K562 (cell line): ENCODE data around the gene FOXJ1. TPM values are rescaled to one million over a fixed set of nuclear protein-coding genes. Genes with fewer than 3 reads are reported as not detected.
A peak's percentile ranks its signal among the peaks of the same experiment; 100 is the strongest.

ENCODE experiments used
- CBFA2T2 ChIP-seq: fragments of 450-650 bp; conservative IDR thresholded peaks from 2 replicates; pipeline ENCODE4 v1.6.1; 2017; ENCODE audit warnings: mild to moderate bottlenecking
- CHD2 ChIP-seq: IDR thresholded peaks from 2 replicates; pipeline ENCODE4 v1.6.1; 2011; ENCODE audit warnings: low read depth, low read length
- CSDE1 ChIP-seq, 2 experiments: fragments of 450-650 bp; IDR thresholded peaks; 2 replicates each; pipeline ENCODE4 v1.6.1; 2016; ENCODE audit warnings: mild to moderate bottlenecking in 1 of 2
- HLTF ChIP-seq: fragments of 450-650 bp; IDR thresholded peaks from 2 replicates; pipeline ENCODE4 v1.6.1; 2016
- RBFOX2 ChIP-seq: fragments of 200-400 bp; formaldehyde crosslinking; IDR thresholded peaks from 2 replicates; pipeline ENCODE4 v1.6.1; 2017; ENCODE audit warnings: low read depth, mild to moderate bottlenecking, low read length, moderate library complexity
- SAP30 ChIP-seq: fragments of 200-600 bp; sonication (generic); IDR thresholded peaks from 2 replicates; pipeline ENCODE4 v1.6.1; 2012; ENCODE audit warnings: borderline replicate concordance, low read depth, mild to moderate bottlenecking, moderate library complexity, low read length, control low read depth, inconsistent platforms; ENCODE audit not compliant: insufficient read depth, poor library complexity, severe bottlenecking
- ZNF197 ChIP-seq: fragments of 200-800 bp; sonication (Bioruptor generic); IDR thresholded peaks from 2 replicates; pipeline ENCODE4 v1.6.1; 2016; ENCODE audit warnings: low read depth, missing genetic modification characterization, missing compliant biosample characterization
- ZNF717 ChIP-seq: fragments of 250-450 bp; sonication (Bioruptor Pico); IDR thresholded peaks from 2 replicates; pipeline ENCODE4 v1.5.0; 2021
- polyA plus RNA-seq, 8 experiments: library from polyadenylated mRNA; depleted of rRNA in 4 of 8; stranded (reverse) in 5 of 8; unstranded in 3 of 8; fragments of >200 nt; fragmentation: Nextera tagmentation in 2 of 8; fragmentation: Illumina TruSeq in 1 of 8; extraction: Ambion mirVana in 2 of 8; extraction: Trizol in 1 of 8; gene quantifications; 2 replicates each; pipeline versions ENCODE4 v1.2.1 to v1.2.3, GENCODE V29; 2011 to 2014; ENCODE audit warnings: inconsistent platforms in 1 of 8, missing spikeins in 1 of 8
- total RNA-seq, 7 experiments: library from RNA; depleted of rRNA in 6 of 7; stranded (reverse); fragments of >200 nt in 6 of 7; fragmentation: Illumina TruSeq in 2 of 7; extraction: Trizol in 2 of 7; gene quantifications; 2 replicates each; pipeline versions ENCODE4 v1.2.1 to v1.2.3, GENCODE V29; 2011 to 2021; ENCODE audit warnings: low replicate concordance in 1 of 7
- TF ChIP-seq, protein P1 (sequence below), 2 experiments: fragments of 450-650 bp; conservative IDR thresholded peaks; 2 replicates each; pipeline ENCODE4 v1.6.1; 2017; ENCODE audit warnings: mild to moderate bottlenecking in 2 of 2, moderate library complexity in 2 of 2
- TF ChIP-seq, protein P2 (sequence below): fragments of 200-800 bp; sonication (Bioruptor generic); IDR thresholded peaks from 2 replicates; pipeline ENCODE4 v1.6.1; 2017; ENCODE audit warnings: missing genetic modification characterization, missing compliant biosample characterization
- TF ChIP-seq, protein P3 (sequence below): sonication (generic); IDR thresholded peaks from 2 replicates; pipeline ENCODE4 v1.6.1; 2016
- TF ChIP-seq, protein P4 (sequence below): sonication (generic); formaldehyde crosslinking; IDR thresholded peaks from 2 replicates; pipeline ENCODE4 v1.9.0; 2022; ENCODE audit warnings: mild to moderate bottlenecking, missing genetic modification reagents

FOXJ1 gene
- total and polyA plus RNA-seq, 9 of the 15 experiments (the other 6 are each of a cell fraction or from before 2014, with no cell fraction given), result 0.07 TPM; not detected in 8

DNA sequence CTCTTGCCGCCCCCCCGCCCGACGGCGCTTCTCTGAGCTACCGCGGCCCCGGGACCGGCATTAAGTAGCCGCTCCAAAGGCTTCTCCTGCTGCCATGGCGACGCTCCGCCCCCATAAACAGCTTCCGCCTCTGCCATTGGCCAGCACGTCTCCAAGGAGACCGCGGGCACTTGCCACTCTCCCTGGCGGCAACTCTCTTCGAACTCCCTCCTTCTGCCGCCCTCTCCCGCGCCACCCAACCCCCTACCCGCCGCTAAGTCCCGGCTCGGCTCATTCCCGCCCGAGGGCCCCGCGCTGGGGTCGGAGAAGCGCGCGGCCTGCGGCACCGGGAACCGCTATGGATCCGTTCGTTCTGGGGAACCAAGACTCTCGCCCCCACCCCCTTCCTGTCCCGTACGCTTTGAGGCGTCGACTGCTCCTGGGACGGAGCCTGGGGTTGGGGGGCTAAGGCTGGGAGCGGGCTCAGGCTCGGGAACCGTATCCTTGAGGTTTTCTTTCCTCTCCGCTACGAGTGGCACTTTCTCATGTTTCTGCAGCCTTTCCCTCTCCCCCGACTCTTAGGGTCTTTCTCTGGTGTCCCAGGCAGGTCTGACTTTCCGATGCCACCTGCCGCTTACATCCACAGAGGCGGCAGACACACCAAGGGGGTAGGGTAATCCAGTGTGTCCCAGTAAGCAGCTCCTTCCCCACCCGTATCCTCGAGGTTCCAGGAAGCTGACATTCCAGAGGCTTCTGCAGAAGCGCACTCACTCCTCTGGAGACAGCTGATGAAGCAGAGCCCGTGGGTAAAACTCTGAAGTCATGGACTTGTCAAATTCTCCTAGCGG lies at the start of gene FOXJ1 (continued):
- TF ChIP-seq, protein P1, sequence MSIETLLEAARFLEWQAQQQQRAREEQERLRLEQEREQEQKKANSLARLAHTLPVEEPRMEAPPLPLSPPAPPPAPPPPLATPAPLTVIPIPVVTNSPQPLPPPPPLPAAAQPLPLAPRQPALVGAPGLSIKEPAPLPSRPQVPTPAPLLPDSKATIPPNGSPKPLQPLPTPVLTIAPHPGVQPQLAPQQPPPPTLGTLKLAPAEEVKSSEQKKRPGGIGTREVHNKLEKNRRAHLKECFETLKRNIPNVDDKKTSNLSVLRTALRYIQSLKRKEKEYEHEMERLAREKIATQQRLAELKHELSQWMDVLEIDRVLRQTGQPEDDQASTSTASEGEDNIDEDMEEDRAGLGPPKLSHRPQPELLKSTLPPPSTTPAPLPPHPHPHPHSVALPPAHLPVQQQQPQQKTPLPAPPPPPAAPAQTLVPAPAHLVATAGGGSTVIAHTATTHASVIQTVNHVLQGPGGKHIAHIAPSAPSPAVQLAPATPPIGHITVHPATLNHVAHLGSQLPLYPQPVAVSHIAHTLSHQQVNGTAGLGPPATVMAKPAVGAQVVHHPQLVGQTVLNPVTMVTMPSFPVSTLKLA (conservative IDR thresholded peaks at IDR 0.05), result peak in 1 of 2 experiments; percentile 58; a peak in 1 of 4 replicates
- no peak for TF ChIP-seq RBFOX2
- no peak for TF ChIP-seq CBFA2T2
- TF ChIP-seq, protein P2, sequence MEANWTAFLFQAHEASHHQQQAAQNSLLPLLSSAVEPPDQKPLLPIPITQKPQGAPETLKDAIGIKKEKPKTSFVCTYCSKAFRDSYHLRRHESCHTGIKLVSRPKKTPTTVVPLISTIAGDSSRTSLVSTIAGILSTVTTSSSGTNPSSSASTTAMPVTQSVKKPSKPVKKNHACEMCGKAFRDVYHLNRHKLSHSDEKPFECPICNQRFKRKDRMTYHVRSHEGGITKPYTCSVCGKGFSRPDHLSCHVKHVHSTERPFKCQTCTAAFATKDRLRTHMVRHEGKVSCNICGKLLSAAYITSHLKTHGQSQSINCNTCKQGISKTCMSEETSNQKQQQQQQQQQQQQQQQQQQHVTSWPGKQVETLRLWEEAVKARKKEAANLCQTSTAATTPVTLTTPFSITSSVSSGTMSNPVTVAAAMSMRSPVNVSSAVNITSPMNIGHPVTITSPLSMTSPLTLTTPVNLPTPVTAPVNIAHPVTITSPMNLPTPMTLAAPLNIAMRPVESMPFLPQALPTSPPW, result peak; percentile 57; the same call in 1 of the 2 replicates
- TF ChIP-seq CHD2, result peak; percentile 63; the same call in 1 of the 2 replicates
- TF ChIP-seq, protein P3, sequence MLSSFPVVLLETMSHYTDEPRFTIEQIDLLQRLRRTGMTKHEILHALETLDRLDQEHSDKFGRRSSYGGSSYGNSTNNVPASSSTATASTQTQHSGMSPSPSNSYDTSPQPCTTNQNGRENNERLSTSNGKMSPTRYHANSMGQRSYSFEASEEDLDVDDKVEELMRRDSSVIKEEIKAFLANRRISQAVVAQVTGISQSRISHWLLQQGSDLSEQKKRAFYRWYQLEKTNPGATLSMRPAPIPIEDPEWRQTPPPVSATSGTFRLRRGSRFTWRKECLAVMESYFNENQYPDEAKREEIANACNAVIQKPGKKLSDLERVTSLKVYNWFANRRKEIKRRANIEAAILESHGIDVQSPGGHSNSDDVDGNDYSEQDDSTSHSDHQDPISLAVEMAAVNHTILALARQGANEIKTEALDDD, result no peak
- no peak for TF ChIP-seq ZNF197
- TF ChIP-seq, protein P4, sequence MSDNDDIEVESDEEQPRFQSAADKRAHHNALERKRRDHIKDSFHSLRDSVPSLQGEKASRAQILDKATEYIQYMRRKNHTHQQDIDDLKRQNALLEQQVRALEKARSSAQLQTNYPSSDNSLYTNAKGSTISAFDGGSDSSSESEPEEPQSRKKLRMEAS, result peak; percentile 41
- no peak for TF ChIP-seq HLTF
- peak; percentile 84 for TF ChIP-seq SAP30
- TF ChIP-seq CSDE1 (IDR thresholded peaks at IDR 0.05), result peak in 1 of 2 experiments; percentile 93; a peak in 2 of 4 replicates
- TF ChIP-seq ZNF717 (CRISPR knock-in tag), result peak; percentile 77; the same call in 1 of the 2 replicates
